ENCODE results near the gene RABEP2. TPM values are rescaled to one million over a fixed set of nuclear protein-coding genes. Genes with fewer than 3 reads are reported as not detected.

The RABEP2 gene
- total and polyA plus RNA-seq, 5 donors from 2014 or later, result 2.9 to 28.2 (median 3.8) TPM

DNA sequence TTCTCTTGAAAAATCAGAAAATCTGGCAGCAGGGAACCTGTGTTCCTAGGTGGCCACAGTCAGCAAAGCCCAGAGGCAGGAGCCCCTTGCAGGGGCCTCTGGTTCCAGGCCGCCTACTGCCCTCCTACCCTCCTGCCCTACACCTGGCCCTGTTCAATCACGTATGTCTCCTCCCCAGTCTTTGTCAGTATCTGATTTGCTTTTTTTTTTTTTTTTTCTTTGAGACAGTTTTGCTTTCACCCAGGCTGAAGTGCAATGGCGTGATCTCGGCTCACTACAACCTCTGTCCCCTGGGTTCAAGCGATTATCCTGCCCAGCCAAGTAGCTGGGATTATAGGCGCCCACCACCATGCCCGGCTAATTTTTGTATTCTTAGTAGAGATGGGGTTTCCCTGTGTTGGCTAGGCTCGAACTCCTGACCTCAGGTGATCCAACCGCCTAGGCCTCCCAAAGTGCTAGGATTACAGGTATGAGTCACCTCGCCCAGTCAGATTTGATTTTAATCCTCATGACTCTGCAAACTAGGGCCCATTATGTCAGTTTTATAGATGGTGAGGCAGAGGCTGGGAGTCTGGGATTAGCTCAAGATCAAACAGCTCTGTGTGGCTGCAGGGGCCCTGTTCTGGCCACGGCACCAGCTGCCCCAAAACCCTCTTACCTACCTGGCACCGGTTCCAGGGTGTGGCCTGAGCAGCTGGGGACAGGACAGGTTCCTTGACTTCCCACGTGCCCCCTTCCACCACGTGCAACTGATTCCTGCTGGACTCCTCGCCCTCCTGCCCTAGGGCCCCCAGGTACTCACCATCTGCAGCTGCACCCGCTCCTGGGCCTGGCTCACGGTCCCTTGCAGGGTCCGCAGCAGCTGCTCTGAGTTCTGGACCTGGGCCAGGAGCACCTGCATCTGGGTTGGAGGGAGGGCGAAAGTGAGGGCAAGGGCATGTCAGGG, 14.7 kb downstream of the RABEP2 start:
- Histone ChIP-seq H3K4me1 (ENCODE audit: control insufficient read depth, insufficient read depth, low read length, poor library complexity, severe bottlenecking) (no peaks in the 10 kb centered on the region), H3K9me3 (ENCODE audit: control insufficient read depth in 2 of 2, low read length in 2 of 2) (no peaks in the 10 kb centered on the region), H3K27ac (ENCODE audit: insufficient read depth, low read length, poor library complexity, severe bottlenecking) (no peak overlapping the region), H3K27me3 (ENCODE audit: control insufficient read depth, insufficient read depth, low read length) (no peaks in the 10 kb centered on the region), H3K36me3 (ENCODE audit: control insufficient read depth, insufficient read depth, low read length) (peaks cover 16% of the 10 kb centered on the region), H3K4me3 (ENCODE audit: low read depth, low read length) (no peak overlapping the region)
- Mint-ChIP-seq H3K36me3 (peaks cover 17% of the 10 kb centered on the region), H3K27me3 (no peaks in the 10 kb centered on the region), H3K27ac (no peak overlapping the region), H3K4me3 (no peak overlapping the region), H3K4me1 (no peaks in the 10 kb centered on the region), H3K9me3 (no peaks in the 10 kb centered on the region)
- DNase-seq (no peak), ATAC-seq (ENCODE audit: low read depth in 2 of 2) (no peak)

DNA sequence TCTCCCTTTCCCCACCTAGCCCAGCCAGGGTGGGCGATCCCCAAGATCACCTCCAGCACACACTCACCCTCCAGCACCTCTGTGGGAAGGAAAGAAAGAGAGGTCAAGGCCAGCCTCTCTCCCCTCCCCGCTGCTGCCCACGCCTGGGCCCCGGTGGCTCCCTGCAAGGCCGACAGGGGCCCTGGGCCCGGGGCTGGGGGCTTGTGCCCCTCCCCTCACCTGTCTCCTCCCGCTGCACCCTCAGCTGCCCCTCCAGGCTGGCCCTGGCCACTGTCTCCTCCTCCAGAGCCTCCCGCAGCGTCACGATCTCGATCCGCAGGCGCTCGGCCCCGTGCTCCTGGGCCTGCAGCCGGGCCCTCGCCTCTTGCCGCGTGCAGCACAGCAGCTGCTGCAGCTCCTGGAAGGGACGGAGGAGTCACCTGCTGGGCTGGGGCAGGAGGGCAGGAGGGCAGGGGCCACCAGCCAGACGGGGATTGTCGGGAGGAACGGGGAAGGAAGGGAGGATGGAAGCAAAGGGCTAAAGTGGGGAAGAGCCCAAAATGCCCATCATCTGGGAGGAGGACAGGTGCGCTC, 19.2 kb downstream of the RABEP2 start:
- no peaks in the 10 kb centered on the region for H3K36me3 ChIP-seq (ENCODE audit: control insufficient read depth, insufficient read depth, low read length)

DNA sequence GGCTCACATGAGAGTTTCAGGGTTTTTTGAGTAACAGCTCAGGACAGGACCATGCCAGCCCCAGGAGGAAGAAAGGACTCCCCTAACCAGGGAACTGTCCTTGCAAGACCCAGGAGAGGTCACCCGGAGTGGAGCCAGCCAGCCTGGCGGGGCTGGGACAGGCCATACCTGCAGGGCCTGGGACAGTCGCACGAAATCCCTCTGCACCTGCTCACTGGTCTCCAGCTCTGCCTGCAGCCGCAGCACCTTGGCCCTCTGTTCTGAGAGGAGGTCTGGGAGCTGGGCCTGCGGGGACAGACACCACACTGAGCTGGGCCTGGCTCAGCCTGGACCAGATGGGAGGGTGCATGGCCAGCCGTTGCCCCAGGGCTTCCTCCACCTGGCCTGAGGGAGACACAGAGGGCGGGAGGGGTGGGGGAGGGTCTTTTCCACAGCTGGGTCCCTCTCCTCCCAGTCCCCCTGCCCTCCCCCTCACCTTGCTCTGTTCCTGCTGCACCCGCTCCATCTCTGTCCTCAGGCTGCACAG, 19.7 kb downstream of the RABEP2 start:
- Histone ChIP-seq H3K9me3 (ENCODE audit: control insufficient read depth in 2 of 2, low read length in 2 of 2) (no peaks in the 10 kb centered on the region), H3K4me3 (ENCODE audit: low read depth, low read length) (no peak overlapping the region), H3K36me3 (ENCODE audit: control insufficient read depth, insufficient read depth, low read length) (no peaks in the 10 kb centered on the region), H3K27ac (ENCODE audit: insufficient read depth, low read length, poor library complexity, severe bottlenecking) (no peak overlapping the region), H3K4me1 (ENCODE audit: control insufficient read depth, insufficient read depth, low read length, poor library complexity, severe bottlenecking) (no peaks in the 10 kb centered on the region), H3K27me3 (ENCODE audit: control insufficient read depth, insufficient read depth, low read length) (no peaks in the 10 kb centered on the region)
- Mint-ChIP-seq H3K9me3 (no peaks in the 10 kb centered on the region), H3K36me3 (peaks cover 4% of the 10 kb centered on the region), H3K4me1 (no peaks in the 10 kb centered on the region), H3K27ac (no peak overlapping the region), H3K27me3 (no peaks in the 10 kb centered on the region), H3K4me3 (no peak overlapping the region)
- DNase-seq, result no peak
- ATAC-seq (ENCODE audit: low read depth in 2 of 2), result no peak

More for the DNA sequence above, 19.2 kb downstream of the RABEP2 start:
- Histone ChIP-seq H3K27ac (ENCODE audit: insufficient read depth, low read length, poor library complexity, severe bottlenecking) (no peak overlapping the region), H3K27me3 (ENCODE audit: control insufficient read depth, insufficient read depth, low read length) (no peaks in the 10 kb centered on the region), H3K9me3 (ENCODE audit: control insufficient read depth in 2 of 2, low read length in 2 of 2) (no peaks in the 10 kb centered on the region), H3K4me3 (ENCODE audit: low read depth, low read length) (no peak overlapping the region), H3K4me1 (ENCODE audit: control insufficient read depth, insufficient read depth, low read length, poor library complexity, severe bottlenecking) (no peaks in the 10 kb centered on the region)
- Mint-ChIP-seq H3K27me3 (no peaks in the 10 kb centered on the region), H3K27ac (no peak overlapping the region), H3K4me1 (no peaks in the 10 kb centered on the region), H3K9me3 (no peaks in the 10 kb centered on the region), H3K36me3 (peaks cover 4% of the 10 kb centered on the region), H3K4me3 (no peak overlapping the region)
- DNase-seq (no peak), ATAC-seq (ENCODE audit: low read depth in 2 of 2) (no peak)

DNA sequence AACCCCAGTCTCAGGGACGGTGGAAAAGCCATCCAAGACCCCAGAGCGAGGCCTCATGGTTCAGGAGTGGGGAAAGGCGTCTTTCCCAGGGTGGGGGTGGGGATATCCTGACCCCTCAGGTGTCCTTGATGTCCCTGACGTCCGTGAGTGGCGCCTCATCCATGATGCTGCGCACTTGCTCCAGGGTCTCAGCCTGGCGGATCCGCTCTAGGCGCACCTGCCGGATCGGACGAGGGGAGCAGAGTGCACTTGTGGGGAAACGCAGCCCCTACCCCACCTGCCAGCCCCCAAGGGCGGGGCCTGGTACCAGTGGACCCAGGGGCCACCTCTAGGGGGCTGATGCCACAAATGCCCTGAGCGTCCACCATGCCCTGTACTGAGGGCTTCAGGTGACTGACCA, 20.2 kb downstream of the RABEP2 start:
- no peak for ATAC-seq (ENCODE audit: low read depth in 2 of 2)
- Mint-ChIP-seq H3K36me3 (no peaks in the 10 kb centered on the region), H3K4me1 (no peaks in the 10 kb centered on the region), H3K4me3 (no peak overlapping the region), H3K9me3 (no peaks in the 10 kb centered on the region), H3K27ac (no peak overlapping the region), H3K27me3 (no peaks in the 10 kb centered on the region)
- DNase-seq, result no peak
- no peak overlapping the region for H3K27ac ChIP-seq (ENCODE audit: insufficient read depth, low read length, poor library complexity, severe bottlenecking)
- no peaks in the 10 kb centered on the region for H3K4me1 ChIP-seq (ENCODE audit: control insufficient read depth, insufficient read depth, low read length, poor library complexity, severe bottlenecking)
- no peaks in the 10 kb centered on the region for H3K27me3 ChIP-seq (ENCODE audit: control insufficient read depth, insufficient read depth, low read length)
- H3K4me3 ChIP-seq (ENCODE audit: low read depth, low read length), result no peak overlapping the region
- no peaks in the 10 kb centered on the region for H3K36me3 ChIP-seq (ENCODE audit: control insufficient read depth, insufficient read depth, low read length)
- no peaks in the 10 kb centered on the region for H3K9me3 ChIP-seq (ENCODE audit: control insufficient read depth in 2 of 2, low read length in 2 of 2)

DNA sequence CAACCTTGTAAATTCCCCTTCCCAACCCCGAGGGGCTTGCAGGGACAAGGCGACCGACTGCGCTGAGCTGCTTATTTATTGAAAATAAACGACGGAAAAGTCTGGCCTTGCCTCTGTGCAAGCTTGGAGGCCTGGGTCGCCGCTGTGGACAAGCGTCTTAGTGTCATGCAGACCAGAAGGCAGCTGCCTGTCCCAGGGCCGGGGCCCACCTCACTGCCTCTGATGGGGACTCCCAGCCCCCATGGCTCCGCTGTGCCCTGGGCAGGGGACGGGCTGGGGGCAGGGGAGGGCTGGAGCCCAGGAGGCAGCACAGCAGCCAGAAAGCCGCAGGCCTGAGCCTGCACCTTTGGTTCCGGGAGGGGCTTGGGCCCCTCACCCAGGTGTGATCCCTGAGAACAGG, 20.7 kb downstream of the RABEP2 start:
- Mint-ChIP-seq H3K9me3 (no peaks in the 10 kb centered on the region), H3K36me3 (no peaks in the 10 kb centered on the region), H3K27ac (no peak overlapping the region), H3K27me3 (no peaks in the 10 kb centered on the region), H3K4me1 (no peaks in the 10 kb centered on the region), H3K4me3 (no peak overlapping the region)
- no peak for ATAC-seq (ENCODE audit: low read depth in 2 of 2)
- no peaks in the 10 kb centered on the region for H3K27me3 ChIP-seq (ENCODE audit: control insufficient read depth, insufficient read depth, low read length)
- H3K4me1 ChIP-seq (ENCODE audit: control insufficient read depth, insufficient read depth, low read length, poor library complexity, severe bottlenecking), result no peaks in the 10 kb centered on the region
- no peaks in the 10 kb centered on the region for H3K9me3 ChIP-seq (ENCODE audit: control insufficient read depth in 2 of 2, low read length in 2 of 2)
- no peak for DNase-seq
- no peaks in the 10 kb centered on the region for H3K36me3 ChIP-seq (ENCODE audit: control insufficient read depth, insufficient read depth, low read length)
- no peak overlapping the region for H3K4me3 ChIP-seq (ENCODE audit: low read depth, low read length)
- H3K27ac ChIP-seq (ENCODE audit: insufficient read depth, low read length, poor library complexity, severe bottlenecking), result no peak overlapping the region

DNA sequence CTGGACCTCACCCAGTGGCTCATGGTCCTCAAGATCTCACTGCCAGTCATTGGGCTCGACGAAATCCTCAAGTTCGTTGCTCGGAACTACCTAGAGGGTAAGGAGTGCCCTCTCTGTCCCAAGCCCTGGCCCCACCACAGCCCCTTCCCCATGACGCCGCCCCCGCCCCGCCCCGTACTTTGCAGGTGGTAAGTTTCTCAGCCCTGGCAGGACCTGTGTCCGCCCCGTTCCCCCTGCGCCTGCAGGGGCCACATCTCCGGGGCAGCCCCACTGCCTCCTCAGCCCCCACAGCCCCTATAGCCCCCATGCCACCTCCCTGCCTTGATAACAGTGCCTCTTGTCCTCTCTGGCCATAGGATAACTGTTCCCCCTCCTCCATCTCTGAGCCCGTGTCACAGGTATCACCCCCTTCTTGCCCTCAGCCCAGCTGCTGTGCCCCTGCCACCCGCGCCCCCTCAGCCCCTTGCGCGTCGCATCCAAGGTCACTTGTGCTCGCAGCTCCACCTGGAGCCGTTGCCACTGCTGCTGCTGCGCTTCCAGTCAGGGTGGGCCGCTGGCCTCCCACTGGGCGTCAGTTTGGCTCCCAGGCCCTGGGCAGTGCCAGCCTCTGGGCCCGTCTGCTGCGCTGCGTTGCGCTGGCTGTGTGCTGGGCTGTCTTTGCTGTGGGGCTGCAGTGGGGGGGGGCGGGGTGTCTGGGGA, 21.5 kb downstream of the RABEP2 start:
- no peaks in the 10 kb centered on the region for H3K4me1 ChIP-seq (ENCODE audit: control insufficient read depth, insufficient read depth, low read length, poor library complexity, severe bottlenecking)
- Mint-ChIP-seq H3K27ac (no peak overlapping the region), H3K4me3 (no peak overlapping the region), H3K9me3 (no peaks in the 10 kb centered on the region), H3K27me3 (no peaks in the 10 kb centered on the region), H3K4me1 (no peaks in the 10 kb centered on the region), H3K36me3 (no peaks in the 10 kb centered on the region)
- H3K27me3 ChIP-seq (ENCODE audit: control insufficient read depth, insufficient read depth, low read length), result no peaks in the 10 kb centered on the region
- H3K27ac ChIP-seq (ENCODE audit: insufficient read depth, low read length, poor library complexity, severe bottlenecking), result no peak overlapping the region
- no peaks in the 10 kb centered on the region for H3K9me3 ChIP-seq (ENCODE audit: control insufficient read depth in 2 of 2, low read length in 2 of 2)
- ATAC-seq (ENCODE audit: low read depth in 2 of 2) (no peak), DNase-seq (no peak)
- no peak overlapping the region for H3K4me3 ChIP-seq (ENCODE audit: low read depth, low read length)
- no peaks in the 10 kb centered on the region for H3K36me3 ChIP-seq (ENCODE audit: control insufficient read depth, insufficient read depth, low read length)

DNA sequence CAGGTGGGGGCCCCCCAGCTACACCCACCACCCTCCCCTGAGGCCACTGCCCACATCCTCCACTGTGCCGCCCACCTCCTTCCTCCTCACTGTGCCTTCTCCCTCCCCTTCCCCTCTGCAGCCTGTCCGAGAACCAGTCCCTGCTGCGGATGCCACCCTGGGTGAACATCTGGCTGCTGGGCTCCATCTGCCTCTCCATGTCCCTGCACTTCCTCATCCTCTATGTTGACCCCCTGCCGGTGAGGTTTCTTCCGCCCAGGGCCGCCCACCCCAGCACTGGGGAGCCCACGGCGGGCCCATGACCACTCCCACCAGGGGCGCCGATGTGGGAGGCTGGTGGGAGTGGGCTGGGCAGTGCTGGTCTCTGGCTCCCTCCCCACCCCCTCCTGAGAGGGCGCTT, 22.1 kb downstream of the RABEP2 start:
- Histone ChIP-seq H3K36me3 (ENCODE audit: control insufficient read depth, insufficient read depth, low read length) (no peaks in the 10 kb centered on the region), H3K4me1 (ENCODE audit: control insufficient read depth, insufficient read depth, low read length, poor library complexity, severe bottlenecking) (no peaks in the 10 kb centered on the region), H3K27ac (ENCODE audit: insufficient read depth, low read length, poor library complexity, severe bottlenecking) (no peak overlapping the region), H3K9me3 (ENCODE audit: control insufficient read depth in 2 of 2, low read length in 2 of 2) (no peaks in the 10 kb centered on the region), H3K4me3 (ENCODE audit: low read depth, low read length) (no peak overlapping the region), H3K27me3 (ENCODE audit: control insufficient read depth, insufficient read depth, low read length) (no peaks in the 10 kb centered on the region)
- no peaks in the 10 kb centered on the region for H3K27me3 Mint-ChIP-seq
- DNase-seq (no peak), ATAC-seq (ENCODE audit: low read depth in 2 of 2) (no peak)
- no peaks in the 10 kb centered on the region for H3K36me3 Mint-ChIP-seq
- H3K27ac Mint-ChIP-seq, result no peak overlapping the region
- H3K4me3 Mint-ChIP-seq, result no peak overlapping the region
- no peaks in the 10 kb centered on the region for H3K4me1 Mint-ChIP-seq
- no peaks in the 10 kb centered on the region for H3K9me3 Mint-ChIP-seq
